H1 (cell line): ENCODE data around the gene SSTR5. TPM values are rescaled to one million over a fixed set of nuclear protein-coding genes. Genes with fewer than 3 reads are reported as not detected.

Experiments
- CTCF ChIA-PET: fragments of 300-600 bp; sonication (Branson Sonifier 250); formaldehyde crosslinking; loops from one replicate; lab custom pipeline; 2021; ENCODE audit not compliant: partially characterized antibody; lab: Charles Lee
- POLR2A ChIA-PET: fragments of 300-600 bp; sonication (Branson Sonifier 250); formaldehyde crosslinking; loops from one replicate; lab custom pipeline; 2021; ENCODE audit warnings: inconsistent platforms; ENCODE audit not compliant: partially characterized antibody; lab: Charles Lee
- DNase-seq, 2 experiments: peaks; one replicate each; pipeline versions ENCODE4 v3.0.0 to v3.0.0-alpha.2; 2010 to 2022; ENCODE audit warnings: low spot score in 2 of 2, low read depth in 1 of 2, mixed read lengths in 1 of 2
- FAIRE-seq: peaks from 2 replicates; lab custom pipeline; 2011; peaks lifted over from hg19 to GRCh38; lab: Jason Lieb, UNC
- H2AFZ ChIP-seq: 2 replicates; pipeline ENCODE4 v1.8.1; 2012; ENCODE audit warnings: low read length, inconsistent platforms
- H2AK5ac ChIP-seq: 2 replicates; pipeline ENCODE4 v1.6.1; 2013; ENCODE audit warnings: low read depth, low read length
- H2BK120ac ChIP-seq: replicated peaks from 2 replicates; pipeline ENCODE3; 2013; ENCODE audit warnings: low read depth, low read length, inconsistent platforms
- H2BK12ac ChIP-seq: 2 replicates; pipeline ENCODE4 v1.6.1; 2013; ENCODE audit warnings: low read depth, low read length
- H2BK15ac ChIP-seq: 2 replicates; pipeline ENCODE4 v1.6.1; 2013; ENCODE audit warnings: low read length
- H2BK20ac ChIP-seq: 2 replicates; pipeline ENCODE4 v1.6.1; 2013; ENCODE audit warnings: low read length
- H2BK5ac ChIP-seq: 2 replicates; pipeline ENCODE4 v1.6.1; 2013; ENCODE audit warnings: low read depth, low read length
- H3K14ac ChIP-seq: 2 replicates; pipeline ENCODE4 v1.6.1; 2013; ENCODE audit warnings: inconsistent platforms; ENCODE audit not compliant: insufficient read length
- H3K18ac ChIP-seq: 2 replicates; pipeline ENCODE4 v1.6.1; 2013; ENCODE audit warnings: low read length; ENCODE audit errors: extremely low read depth
- H3K23ac ChIP-seq: 2 replicates; pipeline ENCODE4 v1.6.1; 2013; ENCODE audit warnings: inconsistent platforms; ENCODE audit not compliant: insufficient read length
- H3K23me2 ChIP-seq: 2 replicates; pipeline ENCODE4 v1.6.1; 2013; ENCODE audit warnings: low read depth, low read length
- H3K27ac ChIP-seq: 2 replicates; pipeline ENCODE4 v1.6.1; 2011; ENCODE audit warnings: low read depth, low read length, inconsistent platforms
- H3K27me3 ChIP-seq, 4 experiments: replicated peaks in 1 of 4; 1 replicate in 1 of 4; 2 replicates in 3 of 4; pipeline versions ENCODE4 v1.6.1 to v1.8.1; 2011 to 2013; ENCODE audit warnings: low read length in 3 of 4, mild to moderate bottlenecking in 3 of 4, inconsistent platforms in 2 of 4, mixed read lengths in 2 of 4, moderate library complexity in 1 of 4; ENCODE audit not compliant: control insufficient read depth in 3 of 4, insufficient read depth in 3 of 4; ENCODE audit errors: extremely low read depth in 1 of 4
- H3K36me3 ChIP-seq, 4 experiments: 2 replicates each; pipeline versions ENCODE4 v1.6.1 to v1.8.1; 2011 to 2013; ENCODE audit warnings: mild to moderate bottlenecking in 4 of 4, low read length in 3 of 4, moderate library complexity in 2 of 4, control low read depth in 1 of 4, inconsistent platforms in 1 of 4; ENCODE audit not compliant: insufficient read depth in 4 of 4, control insufficient read depth in 2 of 4
- H3K4ac ChIP-seq: replicated peaks from 2 replicates; pipeline ENCODE3; 2013; ENCODE audit warnings: low read length, low read depth, mixed read lengths, inconsistent platforms; ENCODE audit not compliant: insufficient read length
- H3K4me1 ChIP-seq, 4 experiments: replicated peaks in 1 of 4; 1 replicate in 1 of 4; 2 replicates in 3 of 4; pipeline versions ENCODE4 v1.6.1 to v1.8.1; 2011 to 2013; ENCODE audit warnings: low read length in 3 of 4, inconsistent platforms in 2 of 4, mixed read lengths in 1 of 4; ENCODE audit not compliant: insufficient read depth in 4 of 4, control insufficient read depth in 3 of 4
- H3K4me2 ChIP-seq, 2 experiments: 2 replicates each; pipeline versions ENCODE4 v1.6.1 to v1.8.1; 2011 to 2013; ENCODE audit warnings: low read depth in 2 of 2, low read length in 2 of 2, control low read depth in 1 of 2, inconsistent platforms in 1 of 2, mild to moderate bottlenecking in 1 of 2; ENCODE audit not compliant: insufficient read depth in 1 of 2
- H3K4me3 ChIP-seq, 4 experiments: fragments of 200-600, 300-600 bp in 1 of 4; sonication (generic), shearing (Covaris generic), sonication (Bioruptor Twin) in 1 of 4; 2 replicates each; pipeline versions ENCODE4 v1.5.1 to v1.8.1; 2011 to 2016; ENCODE audit warnings: low read length in 4 of 4, low read depth in 3 of 4, control low read depth in 2 of 4, inconsistent platforms in 2 of 4, mild to moderate bottlenecking in 2 of 4, mixed read lengths in 1 of 4, moderate library complexity in 1 of 4; ENCODE audit not compliant: insufficient read depth in 2 of 4; ENCODE audit errors: extremely low read depth in 1 of 4
- H3K56ac ChIP-seq: replicated peaks from 2 replicates; pipeline ENCODE3; 2013; ENCODE audit warnings: low read depth, mild to moderate bottlenecking, mixed read lengths, low read length, inconsistent platforms; ENCODE audit not compliant: insufficient read length
- H3K79me1 ChIP-seq: 2 replicates; pipeline ENCODE4 v1.6.1; 2013; ENCODE audit warnings: low read depth, low read length, control low read depth
- H3K79me2 ChIP-seq, 2 experiments: 2 replicates each; pipeline versions ENCODE4 v1.6.1 to v1.8.1; 2012 to 2013; ENCODE audit warnings: low read length in 2 of 2, mild to moderate bottlenecking in 2 of 2, inconsistent platforms in 1 of 2; ENCODE audit not compliant: insufficient read depth in 2 of 2, control insufficient read depth in 1 of 2
- H3K9ac ChIP-seq, 4 experiments: replicated peaks in 1 of 4; 1 replicate in 1 of 4; 2 replicates in 3 of 4; pipeline versions ENCODE4 v1.6.1 to v1.8.1; 2011 to 2013; ENCODE audit warnings: low read depth in 3 of 4, low read length in 3 of 4, control low read depth in 2 of 4, mild to moderate bottlenecking in 2 of 4, moderate library complexity in 2 of 4, inconsistent platforms in 1 of 4; ENCODE audit errors: extremely low read depth in 1 of 4
- H3K9me3 ChIP-seq, 2 experiments: 2 replicates each; pipeline versions ENCODE4 v1.6.1 to v1.8.1; 2012 to 2013; ENCODE audit warnings: mild to moderate bottlenecking in 2 of 2, moderate library complexity in 2 of 2, control low read depth in 1 of 2, inconsistent platforms in 1 of 2, low read depth in 1 of 2, low read length in 1 of 2, mixed read lengths in 1 of 2; ENCODE audit not compliant: insufficient read depth in 2 of 2
- H4K20me1 ChIP-seq, 2 experiments: replicated peaks in 1 of 2; 2 replicates each; pipeline versions ENCODE3 to v1.8.1; 2011 to 2013; ENCODE audit warnings: inconsistent platforms in 2 of 2, low read length in 2 of 2, mild to moderate bottlenecking in 1 of 2; ENCODE audit not compliant: insufficient read depth in 2 of 2, control insufficient read depth in 1 of 2
- H4K5ac ChIP-seq: 2 replicates; pipeline ENCODE4 v1.6.1; 2013; ENCODE audit warnings: low read length, low read depth, mixed read lengths, inconsistent platforms; ENCODE audit not compliant: insufficient read length
- H4K8ac ChIP-seq: 2 replicates; pipeline ENCODE4 v1.8.0; 2013; ENCODE audit warnings: mild to moderate bottlenecking, moderate library complexity, low read length, inconsistent platforms; ENCODE audit not compliant: insufficient read depth; ENCODE audit errors: extremely low read depth
- H4K91ac ChIP-seq: replicated peaks from 2 replicates; pipeline ENCODE3; 2013; ENCODE audit warnings: low read length, mixed read lengths, inconsistent platforms; ENCODE audit not compliant: insufficient read length
- BCL11A ChIP-seq, 2 experiments: IDR thresholded peaks; one replicate each; pipeline ENCODE4 v1.6.1; 2011; ENCODE audit warnings: low read depth in 2 of 2, low read length in 2 of 2, mild to moderate bottlenecking in 2 of 2
- CHD2 ChIP-seq: IDR thresholded peaks from 2 replicates; pipeline ENCODE4 v1.6.1; 2012; ENCODE audit warnings: low read length, improper control_type of control experiment
- YY1 ChIP-seq: IDR thresholded peaks from 2 replicates; pipeline ENCODE4 v1.6.1; 2011; ENCODE audit warnings: low read depth, mild to moderate bottlenecking, low read length
- WGBS, 2 experiments: shearing (Covaris generic) in 1 of 2; methylation state at CpG; one replicate each; pipeline versions ENCODE4 v1.1.6 to v1.1.7; 2013 to 2015; ENCODE audit warnings: low lambda C conversion rate in 2 of 2, mixed read lengths in 2 of 2, inconsistent platforms in 1 of 2, low coverage in 1 of 2, missing lambda C conversion rate in 1 of 2; ENCODE audit not compliant: insufficient replicate concordance in 2 of 2, insufficient coverage in 1 of 2, insufficient read length in 1 of 2; ENCODE audit errors: extremely low coverage in 1 of 2, missing lambda C conversion rate in 1 of 2; 5-methylcytosine and 5-hydroxymethylcytosine counted together
- polyA plus RNA-seq, 7 experiments: library from polyadenylated mRNA; depleted of rRNA in 3 of 7; stranded (reverse) in 5 of 7; unstranded in 2 of 7; fragments of >200 nt in 5 of 7; fragments of 200-250 nt in 2 of 7; gene quantifications; 1 replicate in 5 of 7; 2 replicates in 1 of 7; 4 replicates in 1 of 7; pipeline versions ENCODE4 v1.2.1 to v1.2.3, GENCODE V29; 2011 to 2013; ENCODE audit warnings: missing spikeins in 2 of 7, mixed read lengths in 2 of 7
- total RNA-seq: library from RNA; stranded (reverse); fragmentation: NEBNext Ultra II Directional; extraction: Animal tissue kit (Norgen Biotek cat#: 25700); gene quantifications from 2 replicates; pipeline ENCODE4 v1.2.1, GENCODE V29; 2021
- TF ChIP-seq, protein P1 (sequence below): IDR thresholded peaks from 2 replicates; pipeline ENCODE4 v1.6.1; 2012; ENCODE audit warnings: inconsistent platforms
- TF ChIP-seq, protein P2 (sequence below): IDR thresholded peaks from 2 replicates; pipeline ENCODE4 v1.6.1; 2012; ENCODE audit warnings: inconsistent platforms

The SSTR5 gene
- total and polyA plus RNA-seq, 2 of the 8 experiments (the other 6 are each of a cell fraction or from before 2014, with no cell fraction given): 0.56 to 0.60 TPM

DNA sequence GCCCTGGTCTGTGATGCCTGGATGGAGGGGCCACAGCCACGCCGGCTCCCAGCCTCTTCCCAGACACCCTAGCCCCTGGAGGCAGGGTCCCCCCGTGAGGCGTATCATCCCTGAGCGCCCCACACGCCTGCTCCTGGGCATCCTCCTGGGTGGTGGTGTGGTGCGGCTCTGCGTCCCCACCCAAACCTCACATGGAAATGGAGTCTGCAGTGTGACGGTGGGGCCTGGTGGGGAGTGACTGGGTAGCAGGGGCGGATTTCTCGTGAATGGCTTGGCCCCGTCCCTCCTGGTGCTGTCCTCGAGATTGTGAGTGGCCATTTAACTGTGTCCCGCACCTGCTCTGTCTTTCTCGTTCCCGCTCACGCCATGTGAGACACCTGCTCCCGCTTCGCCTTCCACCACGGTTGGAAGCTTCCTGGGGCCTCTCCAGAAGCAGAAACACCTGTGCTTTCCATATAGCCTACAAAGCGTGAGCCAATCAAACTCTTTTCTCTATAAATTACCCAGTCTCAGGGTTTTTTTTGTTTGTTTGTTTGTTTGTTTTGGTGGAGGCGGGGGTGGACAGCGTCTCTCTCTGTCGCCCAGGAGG is 5.9 kb upstream of the SSTR5 start:
- H3K4me3 ChIP-seq: no peak overlapping the region
- peaks cover 0 to 2% of the 10 kb centered on the region in 2 experiments for H4K20me1 ChIP-seq
- H3K9me3 ChIP-seq: no peaks in the 10 kb centered on the region
- no peaks in the 10 kb centered on the region for H3K23me2 ChIP-seq
- H4K91ac ChIP-seq: no peak overlapping the region
- H3K27me3 ChIP-seq: no peaks in the 10 kb centered on the region
- H3K27ac ChIP-seq: no peak overlapping the region
- H3K36me3 ChIP-seq: no peaks in the 10 kb centered on the region
- H3K4ac ChIP-seq: no peak overlapping the region
- TF ChIP-seq CHD2: no peak
- TF ChIP-seq, protein P1, sequence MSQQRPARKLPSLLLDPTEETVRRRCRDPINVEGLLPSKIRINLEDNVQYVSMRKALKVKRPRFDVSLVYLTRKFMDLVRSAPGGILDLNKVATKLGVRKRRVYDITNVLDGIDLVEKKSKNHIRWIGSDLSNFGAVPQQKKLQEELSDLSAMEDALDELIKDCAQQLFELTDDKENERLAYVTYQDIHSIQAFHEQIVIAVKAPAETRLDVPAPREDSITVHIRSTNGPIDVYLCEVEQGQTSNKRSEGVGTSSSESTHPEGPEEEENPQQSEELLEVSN: peak; percentile 76
- no peak for TF ChIP-seq BCL11A (IDR thresholded peaks at IDR 0.05; ENCODE audit: low read depth in 2 of 2, low read length in 2 of 2)
- no peak for TF ChIP-seq YY1
- TF ChIP-seq, protein P2, sequence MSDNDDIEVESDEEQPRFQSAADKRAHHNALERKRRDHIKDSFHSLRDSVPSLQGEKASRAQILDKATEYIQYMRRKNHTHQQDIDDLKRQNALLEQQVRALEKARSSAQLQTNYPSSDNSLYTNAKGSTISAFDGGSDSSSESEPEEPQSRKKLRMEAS: peak; percentile 21; the same call in 1 of the 2 replicates
- WGBS, 2 experiments: 84% methylated on average over 24 of the region's 24 CpGs; no CpG with 5 or more reads in 1 of the 2 experiments
- ChIA-PET CTCF (interaction anchor here (0.6 to 4.9 kb wide), 2 partner anchors 8 to 1804 kb away, joined by 3 to 29 read pairs; no protein-coding TSS in a partner anchor), POLR2A (no interaction called here)
- no peak overlapping the region for H3K23ac ChIP-seq
- no peaks in the 10 kb centered on the region for H3K79me1 ChIP-seq
- FAIRE-seq: no peak
- H2AK5ac ChIP-seq: no peak overlapping the region
- no peak overlapping the region for H3K14ac ChIP-seq
- H2BK12ac ChIP-seq: no peak overlapping the region
- H2BK120ac ChIP-seq: no peak overlapping the region
- H3K56ac ChIP-seq: no peak overlapping the region
- no peak overlapping the region for H2AFZ ChIP-seq
- H3K9ac ChIP-seq: no peak overlapping the region
- H4K8ac ChIP-seq: no peak overlapping the region
- peaks cover 0 to 14% (median 10%) of the 10 kb centered on the region in 4 experiments; a peak in 6 of 7 replicates for H3K4me1 ChIP-seq
- H2BK5ac ChIP-seq: no peak overlapping the region
- H2BK15ac ChIP-seq: no peak overlapping the region
- no peak overlapping the region for H3K4me2 ChIP-seq
- H2BK20ac ChIP-seq: no peak overlapping the region
- H4K5ac ChIP-seq: no peak overlapping the region
- no peak for DNase-seq
- H3K18ac ChIP-seq: no peak overlapping the region
- no peaks in the 10 kb centered on the region for H3K79me2 ChIP-seq
